ENCODE results near the gene OR1L1.

Gene OR1L1, protein sequence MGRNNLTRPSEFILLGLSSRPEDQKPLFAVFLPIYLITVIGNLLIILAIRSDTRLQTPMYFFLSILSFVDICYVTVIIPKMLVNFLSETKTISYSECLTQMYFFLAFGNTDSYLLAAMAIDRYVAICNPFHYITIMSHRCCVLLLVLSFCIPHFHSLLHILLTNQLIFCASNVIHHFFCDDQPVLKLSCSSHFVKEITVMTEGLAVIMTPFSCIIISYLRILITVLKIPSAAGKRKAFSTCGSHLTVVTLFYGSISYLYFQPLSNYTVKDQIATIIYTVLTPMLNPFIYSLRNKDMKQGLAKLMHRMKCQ

DNA sequence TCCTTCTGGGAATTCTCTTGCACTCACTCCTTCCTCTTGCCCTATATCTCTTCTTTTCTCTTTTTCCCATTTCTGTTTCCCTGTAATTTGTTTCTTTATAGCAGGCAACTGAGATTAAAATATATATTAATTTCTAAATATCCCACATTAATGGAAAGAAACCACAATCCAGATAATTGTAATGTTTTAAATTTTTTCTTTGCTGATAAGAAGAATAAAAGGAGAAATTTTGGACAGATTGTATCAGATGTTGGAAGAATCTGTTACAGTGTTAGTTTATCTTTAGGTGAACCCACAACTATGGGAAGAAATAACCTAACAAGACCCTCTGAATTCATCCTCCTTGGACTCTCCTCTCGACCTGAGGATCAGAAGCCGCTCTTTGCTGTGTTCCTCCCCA lies at the start of gene OR1L1:
OR1L1 (plus strand) TSS at position 301 of the 400 bp plus-strand sequence; CDS start at position 301, 0 bp downstream.
- DNase-seq (ENCODE audit: low read depth, low spot score) = no peak
- Histone ChIP-seq H3K9ac (ENCODE audit: insufficient read length, low read depth) (no peak within 1 kb of the TSS), H3K9me3 (ENCODE audit: insufficient read depth, low read length) (no peaks in the 10 kb centered on the region), H3K27me3 (ENCODE audit: insufficient read depth, insufficient read length) (no peaks in the 10 kb centered on the region), H3K4me3 (ENCODE audit: insufficient read length, low read depth) (no peak within 1 kb of the TSS), H3K36me3 (ENCODE audit: insufficient read depth, insufficient read length, low read length) (no peaks in the 10 kb centered on the region), H3K4me1 (ENCODE audit: insufficient read depth, insufficient read length) (no peaks in the 10 kb centered on the region)
- TF ChIP-seq ZNF274 (IDR thresholded peaks at IDR 0.05; ENCODE audit: low read depth, low read length) = no peak

DNA sequence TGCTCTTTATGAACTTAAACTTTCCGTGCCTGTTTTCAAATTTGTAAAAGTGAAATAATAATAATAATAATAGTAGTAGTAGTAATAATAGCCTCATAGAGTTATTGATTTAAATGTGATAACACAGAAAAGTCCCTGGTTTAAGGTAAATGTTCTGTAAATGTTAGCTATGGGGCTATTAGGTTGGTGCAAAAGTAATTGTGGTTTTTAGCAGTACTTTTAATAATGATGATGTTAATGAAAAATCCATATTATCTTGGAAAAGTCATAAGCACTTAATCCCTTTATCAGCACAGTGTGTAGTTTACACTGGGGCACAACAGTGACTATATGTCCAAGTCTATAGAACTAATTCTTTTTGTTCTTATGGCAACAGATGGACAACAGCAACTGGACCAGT lies 47.2 kb upstream of the OR1L1 start, which contains the start of gene OR1Q1:
OR1Q1 (plus strand) TSS at position 377 of the 400 bp plus-strand sequence; CDS start at position 377, 0 bp downstream.
- DNase-seq (ENCODE audit: low read depth, low spot score) = no peak

DNA sequence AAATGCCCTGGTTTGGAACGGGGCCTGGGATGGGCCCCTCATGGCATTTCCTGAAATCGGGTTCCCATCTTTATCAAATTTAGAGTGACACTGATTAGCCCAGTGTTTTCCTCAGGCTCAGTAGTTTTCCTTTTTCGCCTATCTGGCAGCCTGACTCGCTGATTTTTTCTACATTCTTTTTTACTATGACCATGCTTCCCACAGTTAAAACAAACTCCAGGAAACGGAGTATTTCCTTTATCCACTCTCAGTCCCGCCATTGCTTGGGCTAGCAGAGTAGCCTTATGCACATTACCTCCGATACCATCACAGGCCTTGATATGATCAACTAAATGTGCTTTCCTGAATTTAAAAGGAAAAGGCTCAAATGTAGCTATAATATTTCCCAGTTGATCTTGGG lies 41.5 kb upstream of the OR1L1 start:
- Histone ChIP-seq H3K4me3 (ENCODE audit: insufficient read length, low read depth) (no peak overlapping the region), H3K9ac (ENCODE audit: insufficient read length, low read depth) (no peak overlapping the region), H3K4me1 (ENCODE audit: insufficient read depth, insufficient read length) (no peaks in the 10 kb centered on the region), H3K9me3 (ENCODE audit: insufficient read depth, low read length) (no peaks in the 10 kb centered on the region), H3K27me3 (ENCODE audit: insufficient read depth, insufficient read length) (no peaks in the 10 kb centered on the region), H3K36me3 (ENCODE audit: insufficient read depth, insufficient read length, low read length) (no peaks in the 10 kb centered on the region)
- no peak for TF ChIP-seq YY1 (IDR thresholded peaks at IDR 0.05; ENCODE audit: insufficient read depth, insufficient read length)
- no peak for TF ChIP-seq ZNF274 (IDR thresholded peaks at IDR 0.05; ENCODE audit: low read depth, low read length)
- no peak for TF ChIP-seq SUZ12 (IDR thresholded peaks at IDR 0.05; ENCODE audit: extremely low read depth, insufficient read depth, insufficient read length)
- DNase-seq (ENCODE audit: low read depth, low spot score) = no peak

More for the DNA sequence above, 47.2 kb upstream of the OR1L1 start, which contains the start of gene OR1Q1:
- Histone ChIP-seq H3K36me3 (ENCODE audit: insufficient read depth, insufficient read length, low read length) (no peaks in the 10 kb centered on the region), H3K9me3 (ENCODE audit: insufficient read depth, low read length) (no peaks in the 10 kb centered on the region), H3K27me3 (ENCODE audit: insufficient read depth, insufficient read length) (no peaks in the 10 kb centered on the region), H3K4me1 (ENCODE audit: insufficient read depth, insufficient read length) (no peaks in the 10 kb centered on the region), H3K4me3 (ENCODE audit: insufficient read length, low read depth) (no peak within 1 kb of the TSS), H3K9ac (ENCODE audit: insufficient read length, low read depth) (no peak within 1 kb of the TSS)
- TF ChIP-seq ZNF274 (IDR thresholded peaks at IDR 0.05; ENCODE audit: low read depth, low read length) (no peak), YY1 (IDR thresholded peaks at IDR 0.05; ENCODE audit: insufficient read depth, insufficient read length) (no peak), SUZ12 (IDR thresholded peaks at IDR 0.05; ENCODE audit: extremely low read depth, insufficient read depth, insufficient read length) (no peak)

DNA sequence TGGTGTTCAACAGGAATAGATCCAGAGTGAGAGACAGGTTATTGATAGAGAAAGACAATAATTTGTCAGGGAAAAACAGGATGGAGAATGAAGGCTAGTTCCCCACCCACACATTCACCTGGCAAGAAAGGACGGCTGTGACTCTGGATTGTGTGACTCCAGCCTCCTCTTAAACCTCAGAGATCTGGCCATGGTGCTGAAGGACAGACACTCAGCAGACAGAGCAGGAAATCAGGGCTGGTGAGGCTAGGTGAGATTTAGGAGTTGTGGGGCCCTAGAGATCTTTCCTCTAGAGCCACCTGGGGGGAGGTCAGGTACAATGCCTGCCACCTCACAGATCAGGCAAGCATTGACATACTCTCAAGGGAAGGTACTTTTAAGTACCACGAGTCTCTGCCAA lies 19.3 kb upstream of the OR1L1 start:
- no peak overlapping the region for H3K4me3 ChIP-seq (ENCODE audit: insufficient read length, low read depth)
- no peak for TF ChIP-seq YY1 (IDR thresholded peaks at IDR 0.05; ENCODE audit: insufficient read depth, insufficient read length)
- TF ChIP-seq ZNF274 (IDR thresholded peaks at IDR 0.05; ENCODE audit: low read depth, low read length) = no peak
- TF ChIP-seq SUZ12 (IDR thresholded peaks at IDR 0.05; ENCODE audit: extremely low read depth, insufficient read depth, insufficient read length) = no peak
- no peak overlapping the region for H3K9ac ChIP-seq (ENCODE audit: insufficient read length, low read depth)
- H3K4me1 ChIP-seq (ENCODE audit: insufficient read depth, insufficient read length) = no peaks in the 10 kb centered on the region
- H3K36me3 ChIP-seq (ENCODE audit: insufficient read depth, insufficient read length, low read length) = no peaks in the 10 kb centered on the region
- peak; percentile 5 for DNase-seq (ENCODE audit: low read depth, low spot score)
- peaks cover 10% of the 10 kb centered on the region for H3K27me3 ChIP-seq (ENCODE audit: insufficient read depth, insufficient read length)
- no peaks in the 10 kb centered on the region for H3K9me3 ChIP-seq (ENCODE audit: insufficient read depth, low read length)

DNA sequence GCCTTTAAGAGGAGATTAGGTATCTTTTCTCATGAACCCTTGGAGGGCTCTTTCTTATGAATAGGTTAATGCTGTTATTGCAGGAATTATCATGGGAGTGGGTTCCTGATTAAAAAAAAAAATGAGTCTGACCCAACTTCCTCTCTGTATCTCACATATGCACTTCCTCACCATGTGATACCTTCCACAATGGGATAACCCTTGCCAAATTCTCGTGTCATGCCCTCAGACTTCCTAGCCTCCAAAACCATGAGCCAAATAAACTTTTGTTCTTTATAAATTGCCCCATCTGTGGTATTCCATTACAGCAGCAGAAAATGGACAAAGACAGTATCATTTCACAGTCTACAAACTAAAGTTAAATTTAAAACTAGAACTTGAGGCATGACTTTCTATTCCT lies 5.1 kb upstream of the OR1L1 start:
- Histone ChIP-seq H3K9ac (ENCODE audit: insufficient read length, low read depth) (no peak overlapping the region), H3K4me3 (ENCODE audit: insufficient read length, low read depth) (no peak overlapping the region), H3K27me3 (ENCODE audit: insufficient read depth, insufficient read length) (no peaks in the 10 kb centered on the region), H3K9me3 (ENCODE audit: insufficient read depth, low read length) (no peaks in the 10 kb centered on the region), H3K4me1 (ENCODE audit: insufficient read depth, insufficient read length) (no peaks in the 10 kb centered on the region), H3K36me3 (ENCODE audit: insufficient read depth, insufficient read length, low read length) (no peaks in the 10 kb centered on the region)
- TF ChIP-seq ZNF274 (IDR thresholded peaks at IDR 0.05; ENCODE audit: low read depth, low read length) = no peak
- TF ChIP-seq SUZ12 (IDR thresholded peaks at IDR 0.05; ENCODE audit: extremely low read depth, insufficient read depth, insufficient read length) = no peak
- TF ChIP-seq YY1 (IDR thresholded peaks at IDR 0.05; ENCODE audit: insufficient read depth, insufficient read length) = no peak
- DNase-seq (ENCODE audit: low read depth, low spot score) = no peak

DNA sequence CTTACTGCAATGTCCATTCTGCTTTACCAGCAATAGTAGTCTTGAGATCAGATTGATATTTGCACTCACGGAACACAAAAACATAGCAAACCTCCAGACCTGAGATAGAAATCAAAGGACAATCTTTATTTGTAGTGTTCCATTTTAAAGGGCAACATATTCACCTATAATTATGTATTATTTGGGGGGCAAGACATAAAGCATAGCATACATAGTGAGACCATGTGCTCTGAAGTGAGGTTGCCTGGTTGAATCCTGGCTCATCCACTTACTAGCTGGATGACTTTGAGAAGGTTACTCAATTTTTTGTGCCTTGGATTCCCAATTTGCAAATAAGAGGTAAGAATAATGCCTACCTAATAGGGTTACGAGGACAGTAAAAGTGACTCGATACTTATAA lies 4.0 kb upstream of the OR1L1 start, which contains the start of gene OR1B1:
OR1B1 (minus strand) TSS at position 101 of the 400 bp plus-strand sequence.
- no peaks in the 10 kb centered on the region for H3K36me3 ChIP-seq (ENCODE audit: insufficient read depth, insufficient read length, low read length)
- no peak for DNase-seq (ENCODE audit: low read depth, low spot score)
- TF ChIP-seq YY1 (IDR thresholded peaks at IDR 0.05; ENCODE audit: insufficient read depth, insufficient read length) = no peak
- no peak for TF ChIP-seq SUZ12 (IDR thresholded peaks at IDR 0.05; ENCODE audit: extremely low read depth, insufficient read depth, insufficient read length)
- TF ChIP-seq ZNF274 (IDR thresholded peaks at IDR 0.05; ENCODE audit: low read depth, low read length) = no peak
- H3K9ac ChIP-seq (ENCODE audit: insufficient read length, low read depth) = no peak within 1 kb of the TSS
- H3K9me3 ChIP-seq (ENCODE audit: insufficient read depth, low read length) = no peaks in the 10 kb centered on the region
- H3K4me3 ChIP-seq (ENCODE audit: insufficient read length, low read depth) = no peak within 1 kb of the TSS
- H3K4me1 ChIP-seq (ENCODE audit: insufficient read depth, insufficient read length) = no peaks in the 10 kb centered on the region
- H3K27me3 ChIP-seq (ENCODE audit: insufficient read depth, insufficient read length) = no peaks in the 10 kb centered on the region

DNA sequence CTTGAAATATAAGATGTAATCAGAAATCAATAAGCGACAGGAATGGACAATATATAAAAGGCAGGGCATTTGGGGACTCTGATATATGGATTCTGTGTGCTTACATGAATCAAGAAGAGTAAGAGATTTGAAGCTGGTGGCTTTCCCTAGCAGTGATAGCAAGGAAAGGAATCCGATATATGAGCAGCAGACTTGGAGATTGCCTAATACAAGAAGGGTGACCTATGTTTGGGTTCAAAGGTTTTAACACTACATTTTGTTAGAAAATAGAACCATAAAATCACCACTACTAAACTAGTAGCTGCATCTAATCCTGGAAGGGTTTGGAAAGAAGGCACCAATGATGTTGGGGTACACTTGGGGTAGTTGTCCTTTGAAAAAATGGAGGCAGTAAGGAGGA lies 11.0 kb downstream of the OR1L1 start:
- H3K27me3 ChIP-seq (ENCODE audit: insufficient read depth, insufficient read length) = no peaks in the 10 kb centered on the region
- TF ChIP-seq SUZ12 (IDR thresholded peaks at IDR 0.05; ENCODE audit: extremely low read depth, insufficient read depth, insufficient read length) = no peak
- no peak for TF ChIP-seq YY1 (IDR thresholded peaks at IDR 0.05; ENCODE audit: insufficient read depth, insufficient read length)
- TF ChIP-seq ZNF274 (IDR thresholded peaks at IDR 0.05; ENCODE audit: low read depth, low read length) = no peak

More for the DNA sequence above, 11.0 kb downstream of the OR1L1 start:
- Histone ChIP-seq H3K9ac (ENCODE audit: insufficient read length, low read depth) (no peak overlapping the region), H3K4me1 (ENCODE audit: insufficient read depth, insufficient read length) (no peaks in the 10 kb centered on the region), H3K9me3 (ENCODE audit: insufficient read depth, low read length) (peaks cover 14% of the 10 kb centered on the region), H3K36me3 (ENCODE audit: insufficient read depth, insufficient read length, low read length) (no peaks in the 10 kb centered on the region), H3K4me3 (ENCODE audit: insufficient read length, low read depth) (no peak overlapping the region)
- DNase-seq (ENCODE audit: low read depth, low spot score) = no peak
